ENCODE data around the gene HFM1. TPM values are rescaled to one million over a fixed set of nuclear protein-coding genes. Genes with fewer than 3 reads are reported as not detected.
"Not testable (repeated sequence)": the region's sequence is repeated elsewhere in the genome, so short reads cannot be mapped to it uniquely, and the experiment has no call there.

The HFM1 gene
- total RNA-seq, 1 donor from 2014 or later = not detected

- Mint-ChIP-seq H3K4me3 (no peak overlapping the region), H3K27ac (no peak overlapping the region), H3K36me3 (ENCODE audit: low read depth) (no peaks in the 10 kb centered on the region), H3K9me3 (no peaks in the 10 kb centered on the region), H3K4me1 (ENCODE audit: low read depth) (no peaks in the 10 kb centered on the region), H3K27me3 (ENCODE audit: insufficient read depth) (peaks cover 1% of the 10 kb centered on the region)
- no peak for DNase-seq (ENCODE audit: low spot score)
- intact Hi-C loops (cut with micrococcal nuclease) = no loop called here
Measured at GRCh38 chr1:91334856-91335255, 69.8 kb downstream of the HFM1 start.

DNA sequence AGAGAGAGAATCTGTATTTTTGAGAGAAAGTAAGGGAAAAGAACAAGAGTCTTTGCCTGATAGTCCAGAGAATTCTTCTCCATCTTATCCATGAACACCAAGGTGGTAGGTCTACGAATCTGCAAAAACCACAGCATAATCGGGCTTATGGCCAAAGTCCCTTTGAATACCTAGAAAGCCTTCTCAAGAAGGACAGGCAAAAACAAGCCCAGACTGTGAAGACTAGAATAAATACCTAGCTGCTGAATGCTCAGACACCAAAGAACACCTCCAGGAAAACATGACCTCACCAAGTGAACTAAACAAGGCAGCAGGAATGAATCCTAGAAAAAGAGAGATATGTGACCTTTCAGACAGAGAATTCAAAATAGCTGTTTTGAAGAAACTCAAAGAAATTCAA lies 79.2 kb downstream of the HFM1 start:
- Mint-ChIP-seq H3K9me3 (no peaks in the 10 kb centered on the region), H3K27me3 (ENCODE audit: insufficient read depth) (peaks cover 5% of the 10 kb centered on the region), H3K4me1 (ENCODE audit: low read depth) (no peaks in the 10 kb centered on the region), H3K4me3 (no peak overlapping the region), H3K36me3 (ENCODE audit: low read depth) (no peaks in the 10 kb centered on the region), H3K27ac (no peak overlapping the region)
- intact Hi-C loops (cut with micrococcal nuclease) = no loop called here
- DNase-seq (ENCODE audit: low spot score) = no peak

DNA sequence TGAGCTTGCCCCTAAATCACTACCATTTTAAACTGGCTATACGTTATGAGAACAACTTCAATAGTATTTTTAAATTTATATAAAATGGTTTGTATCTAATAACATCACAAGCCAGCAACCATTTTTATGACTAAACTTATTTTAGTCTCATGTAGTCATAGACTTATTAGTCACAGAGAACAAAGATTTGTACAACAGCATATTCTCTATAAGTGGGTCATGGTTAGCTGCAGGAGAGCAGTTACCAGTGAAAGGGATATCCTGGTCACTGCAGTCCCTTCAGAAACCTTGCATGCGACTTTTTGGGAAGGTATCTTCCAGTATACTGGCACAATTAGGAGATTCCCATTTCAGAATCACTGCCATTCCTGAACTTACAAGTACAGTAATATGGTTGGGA lies 90.0 kb downstream of the HFM1 start:
- H3K27ac Mint-ChIP-seq = no peak overlapping the region
- H3K36me3 Mint-ChIP-seq (ENCODE audit: low read depth) = no peaks in the 10 kb centered on the region
- intact Hi-C loops (cut with micrococcal nuclease) = no loop called here

DNA sequence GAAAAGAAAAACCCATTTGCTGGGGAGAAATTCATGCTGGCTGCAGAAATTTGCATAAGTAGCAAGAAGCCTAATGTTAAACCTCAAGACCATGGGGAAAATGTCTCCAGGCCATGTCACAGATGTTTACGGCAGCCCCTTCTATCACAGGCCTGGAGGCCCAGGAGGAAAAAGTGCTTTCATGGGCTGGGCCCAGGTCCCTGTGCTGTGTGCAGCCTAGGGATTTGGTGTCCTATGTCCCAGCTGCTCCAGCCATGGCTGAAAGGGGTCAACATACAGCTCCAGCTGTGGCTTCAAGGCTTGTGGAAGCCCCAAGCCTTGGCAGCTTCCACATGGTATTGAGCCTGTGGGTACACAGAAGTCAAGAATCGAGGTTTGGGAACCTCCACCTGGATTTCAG lies 93.0 kb downstream of the HFM1 start:
- intact Hi-C loops (cut with micrococcal nuclease) = no loop called here
- H3K36me3 Mint-ChIP-seq (ENCODE audit: low read depth) = no peaks in the 10 kb centered on the region

More for the DNA sequence above, 90.0 kb downstream of the HFM1 start:
- Mint-ChIP-seq H3K4me1 (ENCODE audit: low read depth) (no peaks in the 10 kb centered on the region), H3K27me3 (ENCODE audit: insufficient read depth) (peaks cover 9% of the 10 kb centered on the region), H3K9me3 (no peaks in the 10 kb centered on the region), H3K4me3 (no peak overlapping the region)
- no peak for DNase-seq (ENCODE audit: low spot score)

GRCh38 chr1:91308544-91308943 lies 96.1 kb downstream of the HFM1 start:
- Mint-ChIP-seq H3K27me3 (ENCODE audit: insufficient read depth) (peaks cover 4% of the 10 kb centered on the region), H3K27ac (no peak overlapping the region), H3K4me1 (ENCODE audit: low read depth) (no peaks in the 10 kb centered on the region), H3K9me3 (peaks cover 8% of the 10 kb centered on the region), H3K4me3 (no peak overlapping the region), H3K36me3 (ENCODE audit: low read depth) (no peaks in the 10 kb centered on the region)
- intact Hi-C loops (cut with micrococcal nuclease) = no loop called here
- DNase-seq (ENCODE audit: low spot score) = no peak

More for the DNA sequence above, 93.0 kb downstream of the HFM1 start:
- DNase-seq (ENCODE audit: low spot score) = no peak
- Mint-ChIP-seq H3K4me3 (no peak overlapping the region), H3K4me1 (ENCODE audit: low read depth) (no peaks in the 10 kb centered on the region), H3K9me3 (peaks cover 8% of the 10 kb centered on the region), H3K27me3 (ENCODE audit: insufficient read depth) (peaks cover 4% of the 10 kb centered on the region), H3K27ac (no peak overlapping the region)

GRCh38 chr1:91307784-91308409 lies 96.7 kb downstream of the HFM1 start:
- no peaks in the 10 kb centered on the region for H3K4me1 Mint-ChIP-seq (ENCODE audit: low read depth)
- intact Hi-C loops (cut with micrococcal nuclease) = no loop called here
- no peak for DNase-seq (ENCODE audit: low spot score)
- H3K27me3 Mint-ChIP-seq (ENCODE audit: insufficient read depth) = peaks cover 3% of the 10 kb centered on the region
- no peaks in the 10 kb centered on the region for H3K36me3 Mint-ChIP-seq (ENCODE audit: low read depth)
- H3K4me3 Mint-ChIP-seq = no peak overlapping the region
- peak overlapping the region; percentile 46 for H3K27ac Mint-ChIP-seq
- H3K9me3 Mint-ChIP-seq = peaks cover 13% of the 10 kb centered on the region

DNA sequence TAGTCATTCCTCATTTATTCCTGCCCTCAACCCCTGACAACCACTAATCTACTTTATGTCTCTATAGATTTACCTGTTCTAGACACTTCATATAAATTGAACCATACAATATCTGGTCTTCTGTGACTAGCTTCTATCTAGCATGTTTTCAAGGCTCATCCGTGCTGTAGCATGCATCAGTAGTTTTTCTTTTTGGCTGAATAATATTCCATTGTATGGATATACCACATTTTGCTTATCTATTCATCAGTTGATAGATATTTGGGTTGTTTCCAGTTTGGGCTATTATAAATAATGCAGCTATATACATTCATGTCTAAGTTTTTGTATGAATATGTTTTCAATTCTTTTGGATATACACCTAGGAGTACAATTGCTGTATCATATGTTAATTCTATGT lies 101.5 kb downstream of the HFM1 start:
- H3K27ac Mint-ChIP-seq = no peak overlapping the region
- H3K27me3 Mint-ChIP-seq (ENCODE audit: insufficient read depth) = no peaks in the 10 kb centered on the region
- intact Hi-C loops (cut with micrococcal nuclease) = no loop called here
- no peak overlapping the region for H3K4me3 Mint-ChIP-seq
- H3K4me1 Mint-ChIP-seq (ENCODE audit: low read depth) = no peaks in the 10 kb centered on the region
- H3K9me3 Mint-ChIP-seq = peaks cover 13% of the 10 kb centered on the region
- H3K36me3 Mint-ChIP-seq (ENCODE audit: low read depth) = no peaks in the 10 kb centered on the region
- no peak for DNase-seq (ENCODE audit: low spot score)

GRCh38 chr1:91288843-91289553 lies 115.6 kb downstream of the HFM1 start:
- intact Hi-C loops (cut with micrococcal nuclease) = loop anchor here (10.0 kb wide), 1 partner anchor 1336 kb away; no protein-coding TSS in a partner anchor
- H3K27me3 Mint-ChIP-seq (ENCODE audit: insufficient read depth); H3K9me3 Mint-ChIP-seq; H3K4me3 Mint-ChIP-seq; DNase-seq (ENCODE audit: low spot score); H3K4me1 Mint-ChIP-seq (ENCODE audit: low read depth); H3K27ac Mint-ChIP-seq; H3K36me3 Mint-ChIP-seq (ENCODE audit: low read depth): not testable (repeated sequence)

DNA sequence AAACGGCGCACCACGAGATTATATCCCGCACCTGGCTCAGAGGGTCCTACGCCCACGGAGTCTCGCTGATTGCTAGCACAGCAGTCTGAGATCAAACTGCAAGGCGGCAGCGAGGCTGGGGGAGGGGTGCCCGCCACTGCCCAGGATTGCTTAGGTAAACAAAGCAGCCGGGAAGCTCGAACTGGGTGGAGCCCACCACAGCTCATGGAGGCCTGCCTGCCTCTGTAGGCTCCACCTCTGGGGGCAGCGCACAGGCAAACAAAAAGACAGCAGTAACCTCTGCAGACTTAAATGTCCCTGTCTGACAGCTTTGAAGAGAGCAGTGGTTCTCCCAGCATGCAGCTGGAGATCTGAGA lies 117.7 kb downstream of the HFM1 start:
- H3K27me3 Mint-ChIP-seq (ENCODE audit: insufficient read depth); H3K4me3 Mint-ChIP-seq; H3K27ac Mint-ChIP-seq; H3K9me3 Mint-ChIP-seq; H3K4me1 Mint-ChIP-seq (ENCODE audit: low read depth); DNase-seq (ENCODE audit: low spot score); H3K36me3 Mint-ChIP-seq (ENCODE audit: low read depth): not testable (repeated sequence)
- intact Hi-C loops (cut with micrococcal nuclease) = loop anchor here (10.0 kb wide), 1 partner anchor 1338 kb away; no protein-coding TSS in a partner anchor

DNA sequence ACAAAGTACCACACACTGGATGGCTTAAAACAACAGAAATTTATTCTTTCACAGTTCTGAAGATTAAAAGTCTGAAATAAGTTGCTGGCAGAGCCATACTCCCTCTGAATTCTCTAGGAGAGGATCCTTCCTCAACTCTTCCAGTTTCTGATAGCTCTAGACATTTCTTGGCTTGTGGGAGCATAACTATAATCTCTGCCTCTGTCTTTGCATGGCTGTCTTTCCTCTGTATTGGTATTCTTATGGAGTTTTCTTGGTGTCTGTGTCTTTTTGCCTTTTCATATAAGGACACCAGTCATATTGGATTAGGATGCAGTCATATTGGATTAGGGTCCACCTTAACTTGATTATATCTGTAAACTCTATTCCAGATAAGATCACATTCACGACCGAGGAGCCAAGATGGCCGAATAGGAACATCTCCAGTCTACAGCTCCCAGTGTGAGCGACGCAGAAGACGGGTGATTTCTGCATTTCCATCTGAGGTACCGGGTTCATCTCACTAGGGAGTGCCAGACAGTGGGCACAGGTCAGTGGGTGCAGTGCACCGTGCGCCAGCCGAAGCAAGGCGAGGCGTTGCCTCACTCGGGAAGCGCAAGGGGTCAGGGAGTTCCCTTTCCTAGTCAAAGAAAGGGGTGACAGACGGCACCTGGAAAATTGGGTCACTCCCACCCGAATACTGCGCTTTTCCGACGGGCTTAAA lies 118.2 kb downstream of the HFM1 start:
- H3K36me3 Mint-ChIP-seq (ENCODE audit: low read depth); H3K4me3 Mint-ChIP-seq; H3K27me3 Mint-ChIP-seq (ENCODE audit: insufficient read depth); H3K27ac Mint-ChIP-seq; H3K4me1 Mint-ChIP-seq (ENCODE audit: low read depth); H3K9me3 Mint-ChIP-seq; DNase-seq (ENCODE audit: low spot score): not testable (repeated sequence)
- intact Hi-C loops (cut with micrococcal nuclease) = loop anchor here (10.0 kb wide), 1 partner anchor 1338 kb away; no protein-coding TSS in a partner anchor

DNA sequence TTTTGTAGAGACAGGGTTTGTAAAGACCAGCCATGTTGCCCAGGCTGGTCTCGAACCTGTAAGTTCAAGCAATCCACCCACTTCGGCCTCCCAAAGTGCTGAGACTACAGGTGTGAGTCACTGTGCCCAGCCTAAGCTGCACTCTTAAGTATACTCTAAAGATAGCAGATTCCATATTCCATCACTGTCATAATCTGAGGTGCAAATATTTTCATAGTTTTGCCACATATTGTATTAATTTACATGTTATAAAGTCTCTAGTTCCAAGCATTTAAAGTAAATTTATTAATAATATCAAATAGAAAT lies 121.3 kb downstream of the HFM1 start:
- Mint-ChIP-seq H3K27ac (no peak overlapping the region), H3K4me1 (ENCODE audit: low read depth) (no peaks in the 10 kb centered on the region), H3K4me3 (no peak overlapping the region), H3K27me3 (ENCODE audit: insufficient read depth) (peaks cover 11% of the 10 kb centered on the region), H3K36me3 (ENCODE audit: low read depth) (no peaks in the 10 kb centered on the region), H3K9me3 (no peaks in the 10 kb centered on the region)
- no peak for DNase-seq (ENCODE audit: low spot score)
- intact Hi-C loops (cut with micrococcal nuclease) = loop anchor here (2.0 to 10.0 kb wide), 2 partner anchors 217 to 1341 kb away; partner anchors contain the start of gene CDC7

DNA sequence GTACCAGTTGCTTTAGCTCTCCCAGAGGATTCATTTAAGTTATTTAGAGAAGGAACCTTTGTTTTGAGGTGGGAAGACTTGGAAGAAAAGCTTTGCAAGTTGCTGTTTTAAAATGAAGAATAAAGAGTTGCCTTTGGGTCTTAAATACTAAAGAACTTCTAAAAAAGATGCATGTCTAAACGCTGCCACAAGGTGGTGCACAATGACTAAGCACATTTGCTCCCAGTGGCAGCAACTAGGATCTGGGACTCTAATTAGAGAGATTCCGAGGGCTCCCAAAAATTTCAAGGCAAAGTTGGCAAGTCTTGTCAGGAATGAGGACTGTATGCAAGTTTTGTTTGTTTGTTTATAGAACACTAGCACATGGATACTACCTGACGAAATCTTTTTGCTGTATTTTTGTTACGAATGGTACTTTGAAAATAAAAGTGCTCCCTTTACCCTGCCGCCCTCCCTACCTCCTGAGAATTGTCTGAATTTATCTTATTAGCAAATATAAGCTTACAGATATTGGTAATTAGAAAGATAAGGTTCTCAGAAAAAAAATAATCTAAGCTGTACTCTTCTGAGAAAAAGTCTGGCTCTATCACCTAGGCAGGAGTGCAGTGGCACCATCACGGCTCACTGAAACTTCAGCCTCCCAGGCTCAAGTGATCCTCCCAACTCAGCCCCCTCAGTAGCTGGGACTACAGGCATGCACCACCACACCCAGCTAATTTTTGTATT lies 121.8 kb downstream of the HFM1 start:
- Mint-ChIP-seq H3K27me3 (ENCODE audit: insufficient read depth) (peaks cover 13% of the 10 kb centered on the region), H3K4me3 (no peak overlapping the region), H3K9me3 (no peaks in the 10 kb centered on the region), H3K27ac (no peak overlapping the region), H3K4me1 (ENCODE audit: low read depth) (no peaks in the 10 kb centered on the region), H3K36me3 (ENCODE audit: low read depth) (no peaks in the 10 kb centered on the region)
- DNase-seq (ENCODE audit: low spot score) = peak; percentile 7
- intact Hi-C loops (cut with micrococcal nuclease) = loop anchor here (1.0 to 10.0 kb wide), 3 partner anchors 119 to 1342 kb away; partner anchors contain the start of gene CDC7
